ENCODE results near the gene CREB3L2. TPM values are rescaled to one million over a fixed set of nuclear protein-coding genes. Genes with fewer than 3 reads are reported as not detected.

The CREB3L2 gene
- total RNA-seq, 2 experiments from 2014 or later: 22.7 to 79.0 TPM

GRCh38 chr7:137873524-137873923 is 128.4 kb downstream of the CREB3L2 start:
- H3K9me2 ChIP-seq (ENCODE audit: insufficient read depth, low read length): no peaks in the 10 kb centered on the region
- CTCF ChIA-PET (ENCODE audit: unreplicated experiment): no interaction called here
- no peak overlapping the region for H3K4me2 ChIP-seq (ENCODE audit: low read length)
- H3K9me3 ChIP-seq (ENCODE audit: low read length): no peaks in the 10 kb centered on the region
- H3K4me3 ChIP-seq (ENCODE audit: low read depth, low read length, poor library complexity, severe bottlenecking): no peak overlapping the region
- H3K36me3 ChIP-seq (ENCODE audit: insufficient read depth, low read length): peaks cover 27% of the 10 kb centered on the region; the same call in 1 of the 2 replicates
- H3K4me1 ChIP-seq (ENCODE audit: insufficient read depth, low read length, poor library complexity, severe bottlenecking): no peaks in the 10 kb centered on the region
- no peak overlapping the region for H3K27ac ChIP-seq (ENCODE audit: low read depth, low read length, poor library complexity, severe bottlenecking)
- BruUV-seq (replicated peaks): no TSS peak
- no peaks in the 10 kb centered on the region for H3K79me2 ChIP-seq (ENCODE audit: insufficient read depth, low read depth, low read length)
- H2AFZ ChIP-seq (ENCODE audit: low read length): no peak overlapping the region
- H4K20me1 ChIP-seq (ENCODE audit: insufficient read depth, low read length): no peaks in the 10 kb centered on the region
- no peak for TF ChIP-seq EZH2phosphoT487 (IDR thresholded peaks at IDR 0.05; ENCODE audit: borderline replicate concordance, low read depth, low read length)
- TF ChIP-seq CTCF (conservative IDR thresholded peaks at IDR 0.05; ENCODE audit: low read length): no peak
- intact Hi-C loops (cut with micrococcal nuclease; ENCODE audit: unreplicated experiment): no loop called here
- DNase-seq (ENCODE audit: low spot score): no peak
- POLR2A ChIA-PET: no interaction called here

- intact Hi-C loops (cut with micrococcal nuclease; ENCODE audit: unreplicated experiment): no loop called here
- H3K79me2 ChIP-seq (ENCODE audit: insufficient read depth, low read depth, low read length): no peaks in the 10 kb centered on the region
- TF ChIP-seq CTCF (conservative IDR thresholded peaks at IDR 0.05; ENCODE audit: low read length) (no peak), EZH2phosphoT487 (IDR thresholded peaks at IDR 0.05; ENCODE audit: borderline replicate concordance, low read depth, low read length) (no peak)
- peaks cover under 1% of the 10 kb centered on the region; the same call in 1 of the 2 replicates for H3K9me3 ChIP-seq (ENCODE audit: low read length)
- no peak overlapping the region for H3K27ac ChIP-seq (ENCODE audit: low read depth, low read length, poor library complexity, severe bottlenecking)
- H4K20me1 ChIP-seq (ENCODE audit: insufficient read depth, low read length): no peaks in the 10 kb centered on the region
- no peaks in the 10 kb centered on the region for H3K4me1 ChIP-seq (ENCODE audit: insufficient read depth, low read length, poor library complexity, severe bottlenecking)
- no peak for DNase-seq (ENCODE audit: low spot score)
- H3K4me3 ChIP-seq (ENCODE audit: low read depth, low read length, poor library complexity, severe bottlenecking): no peak overlapping the region
- ChIA-PET CTCF (ENCODE audit: unreplicated experiment) (no interaction called here), POLR2A (interaction anchor here (1.3 kb wide), 1 partner anchor 9 kb away, joined by 3 read pairs; no protein-coding TSS in a partner anchor)
- H3K9me2 ChIP-seq (ENCODE audit: insufficient read depth, low read length): no peaks in the 10 kb centered on the region
- no TSS peak for BruUV-seq (replicated peaks)
- H2AFZ ChIP-seq (ENCODE audit: low read length): no peak overlapping the region
- H3K4me2 ChIP-seq (ENCODE audit: low read length): no peak overlapping the region
- peaks cover 21% of the 10 kb centered on the region for H3K36me3 ChIP-seq (ENCODE audit: insufficient read depth, low read length)
Observed at GRCh38 chr7:137871170-137871915, 130.5 kb downstream of the CREB3L2 start.

- Histone ChIP-seq H3K4me2 (ENCODE audit: low read length) (no peak overlapping the region), H3K27ac (ENCODE audit: low read depth, low read length, poor library complexity, severe bottlenecking) (no peak overlapping the region), H3K79me2 (ENCODE audit: insufficient read depth, low read depth, low read length) (no peaks in the 10 kb centered on the region), H2AFZ (ENCODE audit: low read length) (no peak overlapping the region), H3K9me2 (ENCODE audit: insufficient read depth, low read length) (no peaks in the 10 kb centered on the region), H4K20me1 (ENCODE audit: insufficient read depth, low read length) (no peaks in the 10 kb centered on the region), H3K36me3 (ENCODE audit: insufficient read depth, low read length) (peaks cover 21% of the 10 kb centered on the region), H3K9me3 (ENCODE audit: low read length) (peaks cover 8% of the 10 kb centered on the region; the same call in 1 of the 2 replicates), H3K4me1 (ENCODE audit: insufficient read depth, low read length, poor library complexity, severe bottlenecking) (no peaks in the 10 kb centered on the region), H3K4me3 (ENCODE audit: low read depth, low read length, poor library complexity, severe bottlenecking) (no peak overlapping the region)
- ChIA-PET POLR2A (interaction anchor here (1.3 kb wide), 1 partner anchor 10 kb away, joined by 3 read pairs; no protein-coding TSS in a partner anchor), CTCF (ENCODE audit: unreplicated experiment) (no interaction called here)
- DNase-seq (ENCODE audit: low spot score): no peak
- no TSS peak for BruUV-seq (replicated peaks)
- intact Hi-C loops (cut with micrococcal nuclease; ENCODE audit: unreplicated experiment): no loop called here
- TF ChIP-seq CTCF (conservative IDR thresholded peaks at IDR 0.05; ENCODE audit: low read length): no peak
- no peak for TF ChIP-seq EZH2phosphoT487 (IDR thresholded peaks at IDR 0.05; ENCODE audit: borderline replicate concordance, low read depth, low read length)
Observed at GRCh38 chr7:137870684-137871083, 131.2 kb downstream of the CREB3L2 start.

Data from OCI-LY7 (cell line).